ENCODE results near the gene SART1.

Gene SART1

GRCh38 chr11:65968600-65969482 is 7.3 kb downstream of the SART1 start:
- DNase-seq, result no peak

- DNase-seq, result no peak
These were observed 10.6 kb downstream of the SART1 start for GRCh38 chr11:65972116-65972515.

- DNase-seq, result no peak
These were observed 12.0 kb downstream of the SART1 start for GRCh38 chr11:65973439-65974110.

GRCh38 chr11:65975771-65976170 is 14.2 kb downstream of the SART1 start:
- no peak for DNase-seq

GRCh38 chr11:65976216-65977176 is 15.0 kb downstream of the SART1 start:
- DNase-seq, result no peak

GRCh38 chr11:65977621-65978390 is 16.3 kb downstream of the SART1 start:
- no peak for DNase-seq

GRCh38 chr11:65978391-65979238 is 17.1 kb downstream of the SART1 start:
- no peak for DNase-seq

GRCh38 chr11:65979261-65979759 is 17.8 kb downstream of the SART1 start:
- no peak for DNase-seq

- DNase-seq, result no peak
These were observed 19.7 kb downstream of the SART1 start for GRCh38 chr11:65981101-65981740.

GRCh38 chr11:65981972-65982823 is 20.7 kb downstream of the SART1 start:
- no peak for DNase-seq

GRCh38 chr11:65982824-65983588 is 21.5 kb downstream of the SART1 start:
- no peak for DNase-seq

- DNase-seq, result no peak
These were observed 22.1 kb downstream of the SART1 start for GRCh38 chr11:65983589-65983987.

- no peak for DNase-seq
These were observed 25.8 kb downstream of the SART1 start for GRCh38 chr11:65987336-65987735.

- peak; percentile 90 for DNase-seq
These were observed 27.5 kb downstream of the SART1 start for GRCh38 chr11:65988791-65989592.

- DNase-seq, result no peak
These were observed 30.5 kb downstream of the SART1 start for GRCh38 chr11:65992056-65992455.

- DNase-seq, result no peak
These were observed 35.8 kb downstream of the SART1 start for GRCh38 chr11:65997286-65997685.

GRCh38 chr11:66001942-66002647 is 40.6 kb downstream of the SART1 start, which contains the start of the genes BANF1 and EIF1AD:
Gene BANF1 (plus strand): TSS chr11:66002503. CDS start chr11:66003251, 748 bp downstream.
Gene EIF1AD (minus strand): TSS chr11:66002157. CDS start chr11:66000389, 1,768 bp downstream.
- DNase-seq, result peak; percentile 86

Measured in activated CD8-positive, alpha-beta memory T cell treated with anti-CD3 and anti-CD28 coated beads, Interleukin-2, amount 50 U/mL, for 4 hours (primary cell).